H9 (cell line): ENCODE data around the gene TMEM59L. TPM values are rescaled to one million over a fixed set of nuclear protein-coding genes. Genes with fewer than 3 reads are reported as not detected.

Source experiments
- DNase-seq: peaks from one replicate; pipeline ENCODE4 v3.0.0-alpha.2; 2017
- H2AFZ ChIP-seq: one replicate; pipeline ENCODE4 v1.6.1; 2013; ENCODE audit warnings: mild to moderate bottlenecking, low read length, control low read depth, moderate library complexity
- H2AK5ac ChIP-seq: 2 replicates; pipeline ENCODE4 v1.6.1; 2013; ENCODE audit warnings: low read length, control low read depth, mixed read lengths; ENCODE audit not compliant: insufficient read length
- H2BK120ac ChIP-seq: one replicate; pipeline ENCODE4 v1.6.1; 2013; ENCODE audit warnings: low read depth, mild to moderate bottlenecking, low read length, control low read depth, inconsistent platforms; ENCODE audit not compliant: poor library complexity, severe bottlenecking
- H2BK12ac ChIP-seq: 2 replicates; pipeline ENCODE4 v1.6.1; 2013; ENCODE audit warnings: low read length, control low read depth, mixed read lengths, low read depth; ENCODE audit not compliant: insufficient read length
- H2BK15ac ChIP-seq: 2 replicates; pipeline ENCODE4 v1.6.1; 2013; ENCODE audit warnings: low read depth, low read length, control low read depth
- H2BK20ac ChIP-seq: one replicate; pipeline ENCODE4 v1.6.1; 2013; ENCODE audit warnings: low read depth, mild to moderate bottlenecking, low read length, control low read depth, inconsistent platforms; ENCODE audit not compliant: poor library complexity, severe bottlenecking
- H2BK5ac ChIP-seq: 2 replicates; pipeline ENCODE4 v1.6.1; 2013; ENCODE audit warnings: low read length, control low read depth, mixed read lengths; ENCODE audit not compliant: insufficient read length
- H3K14ac ChIP-seq: 2 replicates; pipeline ENCODE4 v1.6.1; 2013; ENCODE audit warnings: low read length, control low read depth; ENCODE audit not compliant: insufficient read depth
- H3K18ac ChIP-seq: 2 replicates; pipeline ENCODE4 v1.6.1; 2013; ENCODE audit warnings: low read depth, mild to moderate bottlenecking, mixed read lengths, low read length, control low read depth; ENCODE audit not compliant: insufficient read length
- H3K23ac ChIP-seq: 2 replicates; pipeline ENCODE4 v1.6.1; 2013; ENCODE audit warnings: low read length, control low read depth, mixed read lengths, low read depth; ENCODE audit not compliant: insufficient read length
- H3K23me2 ChIP-seq: 2 replicates; pipeline ENCODE4 v1.6.1; 2013; ENCODE audit warnings: low read depth, mild to moderate bottlenecking, mixed read lengths, low read length, control low read depth; ENCODE audit not compliant: insufficient read length, poor library complexity, severe bottlenecking
- H3K27ac ChIP-seq: 2 replicates; pipeline ENCODE4 v1.5.1; 2013; ENCODE audit warnings: low read length, control low read depth, mixed read lengths, low read depth; ENCODE audit not compliant: insufficient read length
- H3K27me3 ChIP-seq: 2 replicates; pipeline ENCODE4 v1.6.1; 2013; ENCODE audit warnings: low read length, control low read depth, inconsistent platforms; ENCODE audit not compliant: insufficient read depth
- H3K4ac ChIP-seq: 2 replicates; pipeline ENCODE4 v1.6.1; 2013; ENCODE audit warnings: low read depth, mild to moderate bottlenecking, control low read depth, inconsistent platforms, low read length, moderate library complexity
- H3K4me1 ChIP-seq: 2 replicates; pipeline ENCODE4 v1.6.1; 2013; ENCODE audit warnings: low read length, control low read depth, inconsistent platforms; ENCODE audit not compliant: insufficient read depth
- H3K4me2 ChIP-seq: 2 replicates; pipeline ENCODE4 v1.6.1; 2013; ENCODE audit warnings: low read length, control low read depth, mixed read lengths; ENCODE audit not compliant: insufficient read length, insufficient read depth
- H3K56ac ChIP-seq: 2 replicates; pipeline ENCODE4 v1.6.1; 2013; ENCODE audit warnings: low read depth, mild to moderate bottlenecking, mixed read lengths, low read length, control low read depth; ENCODE audit not compliant: insufficient read length
- H3K79me1 ChIP-seq: 2 replicates; pipeline ENCODE4 v1.6.1; 2013; ENCODE audit warnings: low read depth, mild to moderate bottlenecking, moderate library complexity, low read length, control low read depth, inconsistent platforms; ENCODE audit not compliant: insufficient read depth, poor library complexity, severe bottlenecking
- H3K79me2 ChIP-seq: 2 replicates; pipeline ENCODE4 v1.6.1; 2013; ENCODE audit warnings: low read length, control low read depth, inconsistent platforms; ENCODE audit not compliant: insufficient read depth
- H3K9ac ChIP-seq: 2 replicates; pipeline ENCODE4 v1.6.1; 2013; ENCODE audit warnings: low read length, control low read depth, mixed read lengths; ENCODE audit not compliant: insufficient read length; ENCODE audit errors: extremely low read depth
- H3K9me3 ChIP-seq: one replicate; pipeline ENCODE4 v1.6.1; 2013; ENCODE audit warnings: low read depth, low read length, inconsistent platforms; ENCODE audit not compliant: control insufficient read depth
- H3T11ph ChIP-seq: one replicate; pipeline ENCODE4 v1.6.1; 2013; ENCODE audit warnings: mild to moderate bottlenecking, low read length, control low read depth, inconsistent platforms
- H4K20me1 ChIP-seq: one replicate; pipeline ENCODE4 v1.6.1; 2013; ENCODE audit not compliant: control insufficient read depth, insufficient read length, insufficient read depth
- H4K5ac ChIP-seq: 2 replicates; pipeline ENCODE4 v1.6.1; 2013; ENCODE audit warnings: low read depth, mild to moderate bottlenecking, mixed read lengths, low read length, control low read depth; ENCODE audit not compliant: insufficient read length
- H4K8ac ChIP-seq: replicated peaks from 2 replicates; pipeline ENCODE4 v1.6.1; 2013; ENCODE audit warnings: low read length, control low read depth, mixed read lengths, low read depth; ENCODE audit not compliant: insufficient read length
- H4K91ac ChIP-seq: 2 replicates; pipeline ENCODE4 v1.6.1; 2013; ENCODE audit warnings: low read depth, mild to moderate bottlenecking, moderate library complexity, mixed read lengths, low read length, control low read depth; ENCODE audit not compliant: insufficient read length
- H3K27ac Mint-ChIP-seq, 3 experiments: 2 replicates in 2 of 3; 3 replicates in 1 of 3; pipeline ENCODE4 v1.8.0; 2020 to 2021; ENCODE audit warnings: mixed read lengths in 3 of 3, mild to moderate bottlenecking in 1 of 3, moderate library complexity in 1 of 3
- H3K27me3 Mint-ChIP-seq: 2 replicates; pipeline ENCODE4 v1.8.0; 2021; ENCODE audit warnings: low read depth, mild to moderate bottlenecking, moderate library complexity, mixed read lengths
- H3K36me3 Mint-ChIP-seq, 3 experiments: 2 replicates in 2 of 3; 3 replicates in 1 of 3; pipeline ENCODE4 v1.8.0; 2020 to 2021; ENCODE audit warnings: low read depth in 3 of 3, mixed read lengths in 3 of 3; ENCODE audit not compliant: insufficient read depth in 1 of 3
- H3K4me1 Mint-ChIP-seq, 2 experiments: 2 replicates each; pipeline ENCODE4 v1.8.0; 2020; ENCODE audit warnings: mixed read lengths in 2 of 2
- H3K4me3 Mint-ChIP-seq, 2 experiments: 2 replicates in 1 of 2; 3 replicates in 1 of 2; pipeline ENCODE4 v1.8.0; 2020 to 2021; ENCODE audit warnings: mild to moderate bottlenecking in 2 of 2, mixed read lengths in 2 of 2, moderate library complexity in 1 of 2
- H3K9me3 Mint-ChIP-seq, 2 experiments: 2 replicates in 1 of 2; 3 replicates in 1 of 2; pipeline ENCODE4 v1.8.0; 2020; ENCODE audit warnings: mild to moderate bottlenecking in 2 of 2, mixed read lengths in 2 of 2, moderate library complexity in 1 of 2
- CTCF ChIP-seq: fragments of 200-600 bp; sonication (generic); conservative IDR thresholded peaks from 3 replicates; pipeline ENCODE4 v1.8.0; 2021; ENCODE audit warnings: antibody characterized with exemption, mild to moderate bottlenecking
- WGBS: extraction: QIAGEN DNeasy Blood & Tissue Kit; methylation state at CpG from one replicate; pipeline ENCODE4 v1.1.7; 2013; ENCODE audit warnings: missing lambda C conversion rate, low lambda C conversion rate, mixed read lengths; ENCODE audit not compliant: insufficient read length; ENCODE audit errors: extremely low coverage; 5-methylcytosine and 5-hydroxymethylcytosine counted together
- total RNA-seq: library from RNA; stranded (reverse); gene quantifications from 2 replicates; pipeline ENCODE4 v1.2.1, GENCODE V29; 2021

Gene TMEM59L
- total RNA-seq, 1 experiment from 2014 or later: 12.0 TPM

GRCh38 chr19:18576383-18576782 lies 36.3 kb upstream of the TMEM59L start:
- peak overlapping the region in 1 of 3 experiments; percentile 18; a peak in 1 of 7 replicates for H3K27ac Mint-ChIP-seq
- Histone ChIP-seq H2BK12ac (no peak overlapping the region), H3T11ph (no peak overlapping the region), H3K23ac (no peak overlapping the region), H3K56ac (no peak overlapping the region), H2AFZ (no peak overlapping the region), H2BK20ac (no peak overlapping the region), H3K4ac (no peak overlapping the region), H3K79me2 (peaks cover 14% of the 10 kb centered on the region), H4K20me1 (peaks cover 2% of the 10 kb centered on the region), H4K91ac (no peak overlapping the region), H3K9ac (no peak overlapping the region), H3K27me3 (no peaks in the 10 kb centered on the region), H3K27ac (no peak overlapping the region), H2BK120ac (no peak overlapping the region), H3K79me1 (peaks cover 7% of the 10 kb centered on the region), H2BK15ac (no peak overlapping the region), H2AK5ac (no peak overlapping the region), H3K9me3 (no peaks in the 10 kb centered on the region), H2BK5ac (no peak overlapping the region), H4K8ac (no peak overlapping the region), H3K4me1 (peaks cover 8% of the 10 kb centered on the region; the same call in 1 of the 2 replicates), H3K23me2 (peaks cover 8% of the 10 kb centered on the region), H4K5ac (no peak overlapping the region), H3K18ac (no peak overlapping the region), H3K14ac (no peak overlapping the region), H3K4me2 (no peak overlapping the region)
- peaks cover 32 to 64% (median 40%) of the 10 kb centered on the region in 3 experiments for H3K36me3 Mint-ChIP-seq
- H3K4me3 Mint-ChIP-seq: no peak overlapping the region
- WGBS: no CpG with 5 or more reads among the region's 8 CpGs
- no peak for DNase-seq
- peaks cover 2% of the 10 kb centered on the region for H3K27me3 Mint-ChIP-seq
- H3K9me3 Mint-ChIP-seq: no peaks in the 10 kb centered on the region
- H3K4me1 Mint-ChIP-seq: peaks cover 9 to 13% of the 10 kb centered on the region in 2 experiments
- TF ChIP-seq CTCF: no peak
